Body of pancreas (tissue), 4 donors: Measurements from ENCODE around the gene LORICRIN. TPM values are rescaled to one million over a fixed set of nuclear protein-coding genes. Genes with fewer than 3 reads are reported as not detected.
"Not testable (repeated sequence)": the region's sequence is repeated elsewhere in the genome, so short reads cannot be mapped to it uniquely, and the experiment has no call there.

Source experiments
- ATAC-seq: fragments of 150-250 bp; one replicate; pipeline ENCODE4 v1.9.1; 2016
- DNase-seq, 4 donors: peaks; one replicate each; pipeline ENCODE4 v3.0.0-alpha.2; 2019
- H3K27ac ChIP-seq, 4 donors: fragments of 200-600 bp; sonication (generic); 1 replicate in 3 of 4; 2 replicates in 1 of 4; pipeline versions ENCODE4 v1.5.1 to v1.6.1; 2016 to 2019; ENCODE audit warnings: mild to moderate bottlenecking in 1 of 4, mixed read lengths in 1 of 4, moderate library complexity in 1 of 4
- H3K27me3 ChIP-seq, 2 donors: fragments of 200-600 bp; sonication (generic); one replicate each; pipeline ENCODE4 v1.6.0; 2016; ENCODE audit warnings: mild to moderate bottlenecking in 1 of 2
- H3K36me3 ChIP-seq, 2 donors: fragments of 200-600 bp; sonication (generic); replicated peaks in 1 of 2; 2 replicates each; pipeline ENCODE4 v1.5.1; 2016; ENCODE audit warnings: low read depth in 2 of 2; ENCODE audit not compliant: insufficient read depth in 1 of 2
- H3K4me1 ChIP-seq: fragments of 200-600 bp; sonication (generic); one replicate; pipeline ENCODE4 v1.6.0; 2016
- H3K4me3 ChIP-seq, 2 donors: fragments of 200-600 bp; sonication (generic); 1 replicate in 1 of 2; 2 replicates in 1 of 2; pipeline ENCODE4 v1.5.1; 2016 to 2019
- H3K9me3 ChIP-seq, 3 donors: fragments of 200-600 bp; sonication (generic); 1 replicate in 2 of 3; 2 replicates in 1 of 3; pipeline ENCODE4 v1.5.1; 2016
- CTCF ChIP-seq, 7 experiments: fragments of 450-650 bp in 4 of 7; fragments of 200-600 bp in 3 of 7; sonication (generic) in 3 of 7; IDR thresholded peaks; one replicate each; pipeline ENCODE4 v1.5.1; 2016 to 2019; ENCODE audit warnings: antibody characterized with exemption in 7 of 7
- POLR2A ChIP-seq, 3 donors: fragments of 450-650 bp; IDR thresholded peaks; one replicate each; pipeline ENCODE4 v1.6.1; 2016; ENCODE audit warnings: antibody characterized with exemption in 3 of 3, mild to moderate bottlenecking in 2 of 3
- WGBS, 2 donors: methylation state at CpG; one replicate each; pipeline ENCODE4 v1.1.5; 2017; 5-methylcytosine and 5-hydroxymethylcytosine counted together
- intact Hi-C: fragments of 100-400 bp; cut with DNase I; formaldehyde crosslinking; loops from one replicate; pipeline ENCODE4 v1.15.1; 2023
- total RNA-seq, 2 donors: library from RNA; depleted of rRNA; stranded (reverse); fragments of >200 nt; gene quantifications; one replicate each; pipeline ENCODE4 v1.1.0, GENCODE V29; 2016

The LORICRIN gene
- total RNA-seq, 2 donors from 2014 or later = not detected

DNA sequence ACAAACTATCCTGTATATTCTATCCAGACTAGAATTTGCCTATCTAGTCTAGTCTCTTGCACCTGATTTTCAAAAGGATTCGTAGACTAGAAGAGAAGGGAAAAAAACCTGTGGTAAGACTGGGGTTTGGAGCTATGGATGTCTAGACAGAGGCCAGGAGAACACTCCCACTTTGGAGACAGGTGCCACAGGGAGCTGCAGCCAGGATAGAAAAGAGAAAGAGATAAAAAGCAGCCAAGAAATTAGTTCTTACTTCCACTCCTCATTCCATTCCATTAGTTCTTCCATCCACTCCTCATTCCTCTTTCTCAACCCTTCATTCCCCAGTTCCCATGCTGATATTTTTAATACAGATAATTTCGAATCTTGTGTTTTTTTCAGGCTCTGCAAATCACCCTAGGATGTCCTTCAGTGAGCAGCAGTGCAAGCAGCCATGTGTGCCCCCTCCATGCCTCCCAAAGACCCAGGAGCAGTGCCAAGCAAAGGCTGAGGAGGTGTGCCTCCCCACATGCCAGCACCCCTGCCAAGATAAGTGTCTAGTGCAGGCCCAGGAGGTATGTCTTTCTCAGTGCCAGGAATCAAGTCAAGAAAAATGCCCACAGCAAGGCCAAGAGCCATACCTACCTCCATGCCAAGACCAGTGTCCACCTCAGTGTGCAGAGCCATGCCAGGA lies 41.6 kb upstream of the LORICRIN start:
- DNase-seq (no peak), ATAC-seq (no peak)
- no peaks in the 10 kb centered on the region for H3K27me3 ChIP-seq
- no peaks in the 10 kb centered on the region for H3K9me3 ChIP-seq
- H3K4me1 ChIP-seq = no peaks in the 10 kb centered on the region
- no peaks in the 10 kb centered on the region for H3K36me3 ChIP-seq
- no peak overlapping the region for H3K27ac ChIP-seq
- no peak for TF ChIP-seq CTCF (IDR thresholded peaks at IDR 0.05)
- no peak for TF ChIP-seq POLR2A (IDR thresholded peaks at IDR 0.05)
- 40 to 48% methylated on average over 2 of the region's 2 CpGs for WGBS, 2 donors
- intact Hi-C loops = no loop called here
- no peak overlapping the region for H3K4me3 ChIP-seq

DNA sequence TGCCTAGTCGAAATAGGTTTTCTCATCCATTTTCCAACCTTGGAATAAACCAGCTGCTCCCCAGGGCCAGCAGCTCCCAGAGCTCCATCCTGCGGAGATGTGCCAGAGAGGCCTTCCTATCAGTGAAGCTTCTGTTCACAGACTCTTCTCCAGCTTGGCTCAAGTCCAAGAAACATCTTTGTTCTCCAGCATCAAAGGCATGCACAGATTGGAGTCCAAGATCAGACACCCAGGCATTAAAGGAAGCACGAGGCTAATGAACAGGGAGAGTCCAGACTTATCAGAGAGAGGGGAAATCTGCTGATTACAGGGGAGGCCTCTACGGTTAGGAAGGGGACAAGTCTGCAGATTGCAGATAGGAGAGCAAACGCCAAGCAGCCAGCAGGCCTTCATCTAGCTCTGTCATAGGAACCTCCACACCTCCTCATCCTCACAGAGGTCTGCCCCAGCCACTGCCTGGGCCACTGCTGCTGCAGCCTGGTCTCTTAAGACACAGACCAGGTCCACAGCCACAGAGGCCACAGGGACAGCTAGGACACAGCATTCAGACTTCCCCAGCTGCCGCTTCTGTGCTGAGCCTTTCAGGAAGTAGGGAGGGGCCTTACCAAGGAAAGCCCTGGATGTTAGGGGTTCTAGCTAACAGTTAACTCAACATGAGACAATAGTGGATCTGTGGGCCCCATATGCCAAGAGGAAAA lies 38.7 kb upstream of the LORICRIN start:
- TF ChIP-seq POLR2A (IDR thresholded peaks at IDR 0.05) (no peak), CTCF (IDR thresholded peaks at IDR 0.05) (no peak)
- ATAC-seq = no peak
- 45 to 54% methylated on average over 6 of the region's 6 CpGs for WGBS, 2 donors

GRCh38 chr1:153223040-153223891 lies 36.2 kb upstream of the LORICRIN start:
- H3K4me1 ChIP-seq, H3K9me3 ChIP-seq, H3K36me3 ChIP-seq, H3K4me3 ChIP-seq, H3K27ac ChIP-seq, intact Hi-C loops, H3K27me3 ChIP-seq: not testable (repeated sequence)
- WGBS, 2 donors = 38 to 39% methylated on average over 15 to 16 of the region's 16 CpGs
- peak; percentile 52 to 81 (median 74) for TF ChIP-seq CTCF (IDR thresholded peaks at IDR 0.05)
- DNase-seq (peak; percentile 73 to 76 (median 74)), ATAC-seq (peak; percentile 86)

More for the DNA sequence above, 38.7 kb upstream of the LORICRIN start:
- Histone ChIP-seq H3K4me3 (no peak overlapping the region), H3K27ac (no peak overlapping the region), H3K36me3 (no peaks in the 10 kb centered on the region), H3K4me1 (no peaks in the 10 kb centered on the region), H3K9me3 (no peaks in the 10 kb centered on the region), H3K27me3 (no peaks in the 10 kb centered on the region)
- DNase-seq = no peak
- intact Hi-C loops = no loop called here

DNA sequence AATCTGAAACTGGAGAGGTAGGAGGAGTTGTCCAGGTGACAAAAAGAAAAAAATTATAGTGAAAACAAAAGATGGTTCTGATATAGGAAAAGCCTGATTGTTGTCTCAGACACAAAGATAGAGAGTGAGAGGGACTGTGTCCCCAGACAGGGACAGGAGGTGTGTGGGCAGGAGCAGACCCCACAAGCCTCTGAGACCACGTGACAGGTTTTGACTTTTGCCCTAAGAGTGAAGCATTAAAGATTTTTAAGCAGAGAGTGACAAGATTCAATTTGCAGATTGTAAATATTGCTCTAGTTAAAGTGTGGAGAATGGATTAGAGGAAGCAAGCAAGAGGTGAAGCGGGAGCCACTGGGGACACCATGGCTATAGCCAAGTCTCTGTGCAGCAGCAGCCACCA lies 31.7 kb upstream of the LORICRIN start:
- intact Hi-C loops = no loop called here
- H3K36me3 ChIP-seq = no peaks in the 10 kb centered on the region

More for the DNA sequence above, 31.7 kb upstream of the LORICRIN start:
- Histone ChIP-seq H3K4me3 (no peak overlapping the region), H3K27ac (no peak overlapping the region), H3K9me3 (no peaks in the 10 kb centered on the region), H3K4me1 (no peaks in the 10 kb centered on the region), H3K27me3 (no peaks in the 10 kb centered on the region)
- 51 to 57% methylated on average over 2 of the region's 2 CpGs for WGBS, 2 donors
- TF ChIP-seq POLR2A (IDR thresholded peaks at IDR 0.05) (no peak), CTCF (IDR thresholded peaks at IDR 0.05) (no peak)
- no peak for ATAC-seq
- no peak for DNase-seq
